GM21381 (cell line): Measurements from ENCODE around the gene COA1.
A peak's percentile ranks its signal among the peaks of the same experiment; 100 is the strongest.
"Not testable (repeated sequence)": the region's sequence is repeated elsewhere in the genome, so short reads cannot be mapped to it uniquely, and the experiment has no call there.

Experiments
- ATAC-seq: cut with Tn5 transposase; IDR thresholded peaks from one replicate; pipeline ENCODE4 v1.9.1; 2021; ENCODE audit warnings: mild to moderate bottlenecking, moderate library complexity; ENCODE audit not compliant: unreplicated experiment

COA1 gene

GRCh38 chr7:43609097-43609496 lies 120.2 kb downstream of the COA1 start:
- no peak for ATAC-seq

DNA sequence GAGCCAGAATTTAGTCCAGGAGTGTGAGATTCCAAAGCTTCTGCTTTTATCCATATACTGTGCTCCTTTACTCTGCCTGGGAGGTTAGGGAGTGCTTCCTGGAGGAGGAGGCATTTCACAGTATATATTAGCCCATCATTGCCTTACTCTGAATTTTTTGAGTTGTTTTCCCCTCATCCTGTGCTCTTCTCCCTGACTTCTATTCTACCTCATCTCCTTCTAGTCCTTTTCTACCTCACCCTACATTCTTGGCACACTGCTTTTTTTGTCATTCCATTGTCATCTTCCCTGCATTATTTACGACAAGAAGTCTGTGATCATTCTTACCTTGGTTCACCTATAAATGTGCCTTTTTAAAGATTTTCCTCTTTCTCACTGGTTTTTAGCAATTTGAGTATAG lies 125.1 kb downstream of the COA1 start:
- no peak for ATAC-seq

DNA sequence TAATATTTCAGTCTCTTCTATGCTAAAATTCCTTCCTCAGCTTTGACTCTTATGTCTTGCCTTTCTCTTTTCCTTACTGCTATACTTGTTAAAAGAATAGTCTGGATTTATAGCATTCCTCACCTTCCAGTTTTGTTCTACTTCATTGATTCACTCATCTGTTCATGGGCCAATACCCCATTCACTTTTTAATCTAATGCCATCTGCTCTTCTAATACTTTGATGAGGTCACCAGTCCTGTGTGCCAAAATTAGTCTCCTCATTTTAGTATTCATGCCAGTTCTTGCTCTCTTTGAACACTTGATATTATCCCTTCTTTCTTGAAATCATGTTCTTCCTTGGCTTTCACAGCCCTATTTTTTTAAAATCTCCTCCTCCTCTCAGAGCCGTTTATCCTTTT lies 127.1 kb downstream of the COA1 start:
- ATAC-seq: no peak

DNA sequence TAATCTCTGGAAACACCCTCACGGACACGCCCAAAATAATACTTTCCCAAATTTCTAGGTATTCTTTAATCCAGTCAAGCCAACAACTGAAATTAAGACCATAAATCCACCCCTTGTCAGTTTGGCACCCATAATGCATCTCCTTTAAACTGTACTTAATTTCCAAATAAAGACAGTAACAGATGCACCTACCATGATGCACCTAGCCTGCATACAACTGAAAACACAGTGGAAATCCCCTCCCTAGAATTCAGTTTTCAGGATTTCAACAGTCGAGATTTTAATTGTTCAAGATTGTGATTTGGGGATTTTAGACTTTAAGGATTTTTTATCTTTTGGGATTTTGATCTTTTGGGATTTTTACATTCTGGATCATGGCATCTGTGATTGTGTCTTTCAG lies 129.3 kb downstream of the COA1 start:
- no peak for ATAC-seq

DNA sequence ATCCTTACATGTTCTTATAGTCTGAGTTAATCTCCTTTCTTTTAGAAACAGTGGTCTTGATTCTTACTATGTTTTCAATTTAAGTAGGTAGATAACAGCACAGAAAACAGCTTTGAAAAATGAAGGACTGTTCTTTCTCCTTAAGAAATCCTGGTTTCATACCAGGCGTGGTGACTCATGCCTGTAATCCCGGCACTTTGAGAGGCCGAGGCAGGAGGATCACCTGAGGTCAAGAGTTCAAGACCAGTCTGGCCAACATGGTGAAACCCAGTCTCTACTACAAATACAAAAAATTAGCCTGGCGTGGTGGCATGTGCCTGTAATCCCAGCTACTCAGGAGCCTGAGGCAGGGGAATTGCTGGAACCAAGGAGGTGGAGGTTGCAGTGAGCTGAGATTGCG lies 132.9 kb downstream of the COA1 start:
- ATAC-seq: not testable (repeated sequence)

DNA sequence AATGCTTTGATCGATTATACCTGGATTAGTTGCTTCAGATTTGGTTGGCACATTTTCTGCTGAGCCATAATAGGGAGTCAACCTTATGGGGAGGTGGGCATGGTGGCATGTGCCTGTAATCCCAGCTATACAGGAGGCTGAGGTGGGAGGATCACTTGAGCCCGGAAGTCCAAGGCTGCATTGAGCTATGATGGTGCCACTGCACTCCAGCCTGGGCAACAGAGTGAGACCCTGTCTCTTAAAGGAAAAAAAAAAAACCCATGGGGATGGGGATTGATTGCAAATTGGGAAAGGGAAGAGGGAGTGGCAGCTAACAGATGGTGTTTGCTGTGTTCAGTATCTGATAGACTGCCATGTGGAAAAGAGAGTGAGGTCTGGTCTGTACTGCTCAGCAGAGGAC lies 135.3 kb downstream of the COA1 start:
- ATAC-seq: no peak

- ATAC-seq: no peak
These were observed 136.3 kb downstream of the COA1 start for GRCh38 chr7:43593010-43593409.

GRCh38 chr7:43592326-43592725 lies 137.0 kb downstream of the COA1 start:
- ATAC-seq: no peak

DNA sequence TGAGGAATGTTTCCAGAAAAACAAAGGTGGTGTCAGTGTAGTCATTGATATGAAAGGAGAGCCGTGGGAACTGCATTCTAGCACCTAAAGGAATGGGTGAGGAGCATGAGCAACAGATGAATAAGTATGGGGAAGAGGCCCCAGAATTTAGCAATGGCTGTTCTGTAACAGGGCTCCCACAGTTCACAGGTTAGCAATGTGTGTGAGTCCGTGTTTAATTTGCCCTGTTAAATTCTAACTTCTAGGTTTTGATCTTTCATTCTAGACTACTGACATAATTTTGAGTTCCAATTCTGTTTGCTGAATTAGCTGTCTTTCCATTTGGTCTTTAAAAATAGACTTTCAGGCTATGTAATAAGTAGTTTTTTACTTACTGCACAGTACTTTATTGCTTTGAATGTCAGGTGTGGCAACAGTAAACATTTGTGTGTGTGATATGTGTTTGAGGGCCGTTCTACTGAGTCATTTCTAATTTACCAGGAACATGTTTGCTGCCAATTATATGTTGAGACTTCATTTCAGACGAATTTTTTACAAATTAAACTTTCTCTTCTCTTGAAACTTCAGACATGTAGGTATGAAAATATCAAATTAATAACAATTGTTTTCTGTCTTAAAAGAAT lies 137.7 kb downstream of the COA1 start:
- no peak for ATAC-seq

DNA sequence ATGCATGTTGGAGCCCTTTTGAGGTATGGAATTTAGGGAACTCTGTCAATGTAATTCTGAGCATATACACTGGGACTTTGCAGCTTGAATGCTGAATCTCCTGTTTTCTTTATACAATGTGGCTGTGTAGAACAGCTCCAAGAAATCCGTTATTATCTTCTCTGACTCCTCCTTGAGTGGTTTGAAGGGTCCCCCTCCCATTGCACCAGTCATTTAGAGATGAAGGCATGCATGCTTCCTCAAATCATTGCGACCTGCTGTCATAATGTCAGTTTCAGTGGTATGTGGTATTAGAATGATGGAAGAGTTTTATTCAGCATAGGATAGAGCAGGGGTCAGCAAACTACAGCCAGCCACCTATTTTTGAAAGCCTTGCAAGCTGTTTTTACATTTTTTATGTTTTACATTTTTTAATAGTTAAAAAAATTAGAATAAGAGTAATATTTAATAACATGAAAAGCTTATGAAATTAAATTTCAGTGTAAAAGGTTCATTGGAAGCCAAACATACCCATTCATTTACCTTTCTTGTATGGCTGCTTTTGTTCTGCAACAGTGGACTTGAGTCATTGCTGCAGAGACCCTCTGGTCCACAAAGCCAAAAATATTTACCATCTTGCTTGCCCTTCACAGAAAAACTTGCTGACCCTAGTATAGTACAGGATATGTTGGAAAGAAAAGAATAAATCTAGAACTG lies 138.3 kb downstream of the COA1 start:
- peak; percentile 56 for ATAC-seq

DNA sequence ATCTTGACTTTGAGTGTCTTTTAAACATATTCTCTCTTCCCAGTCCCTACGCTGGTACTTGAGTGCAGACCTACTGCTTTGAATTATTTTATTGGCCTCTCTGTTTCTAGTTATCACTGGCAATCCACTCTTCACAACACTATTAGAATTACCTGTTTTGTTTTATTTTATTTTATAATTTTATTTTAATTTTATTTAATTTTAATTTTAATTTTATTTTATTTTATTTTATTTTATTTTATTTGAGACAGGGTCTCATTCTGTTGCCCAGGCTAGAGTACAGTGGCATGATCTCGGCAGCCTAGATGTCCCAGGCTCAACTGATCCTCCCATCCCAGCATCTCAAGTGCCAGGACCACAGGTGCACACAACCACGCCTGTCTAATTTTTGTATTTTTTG lies 139.6 kb downstream of the COA1 start:
- ATAC-seq: no peak
